SK-N-SH (cell line): ENCODE measurements around the gene GPATCH1. TPM values are rescaled to one million over a fixed set of nuclear protein-coding genes. Genes with fewer than 3 reads are reported as not detected.

Experiments
- CTCF ChIA-PET: fragments of 300-600, 350-600 bp; formaldehyde crosslinking; extraction: SDS; loops from one replicate; lab custom pipeline; 2021; lab: Yijun Ruan, JAX
- POLR2A ChIA-PET: fragments of 350-600 bp; sonication (Branson Sonifier 250); formaldehyde crosslinking; extraction: SDS; loops from one replicate; lab custom pipeline; 2020; ENCODE audit warnings: antibody characterized with exemption, inconsistent platforms; lab: Yijun Ruan, JAX
- DNase-seq: peaks from one replicate; pipeline ENCODE4 v3.0.0; 2012
- H2AFZ ChIP-seq: fragments of 200-600 bp; sonication (generic); 2 replicates; pipeline ENCODE4 v1.8.1; 2016; ENCODE audit warnings: antibody characterized with exemption, mild to moderate bottlenecking, low read depth
- H3F3A ChIP-seq: fragments of 200-600 bp; sonication (generic); replicated peaks from 2 replicates; pipeline ENCODE3; 2016; ENCODE audit warnings: antibody characterized with exemption, mild to moderate bottlenecking; ENCODE audit not compliant: insufficient read depth
- H3K27ac ChIP-seq, 2 experiments: fragments of 200-500 bp in 1 of 2; fragments of 200-600 bp in 1 of 2; sonication (Bioruptor generic) in 1 of 2; sonication (generic), shearing (Covaris generic) in 1 of 2; 2 replicates each; pipeline versions ENCODE4 v1.5.1 to v1.6.1; 2014 to 2016; ENCODE audit warnings: low read depth in 2 of 2, inconsistent platforms in 1 of 2, low read length in 1 of 2, mild to moderate bottlenecking in 1 of 2, mixed read lengths in 1 of 2
- H3K27me3 ChIP-seq: fragments of 200-600 bp; sonication (generic), shearing (Covaris generic); 2 replicates; pipeline ENCODE4 v1.6.1; 2016; ENCODE audit warnings: mixed run types; ENCODE audit not compliant: insufficient read depth
- H3K36me3 ChIP-seq, 2 experiments: fragments of 200-500 bp in 1 of 2; fragments of 200-600 bp in 1 of 2; sonication (Bioruptor generic) in 1 of 2; sonication (generic) in 1 of 2; replicated peaks in 1 of 2; 2 replicates each; pipeline versions ENCODE3 to v1.5.1; 2014 to 2016; ENCODE audit warnings: low read length in 1 of 2, mild to moderate bottlenecking in 1 of 2; ENCODE audit not compliant: insufficient read depth in 2 of 2, control insufficient read depth in 1 of 2
- H3K4me1 ChIP-seq, 2 experiments: fragments of 200-500 bp in 1 of 2; fragments of 200-600 bp in 1 of 2; sonication (Bioruptor generic) in 1 of 2; sonication (generic), shearing (Covaris generic) in 1 of 2; 2 replicates each; pipeline versions ENCODE4 v1.5.1 to v1.6.1; 2014 to 2016; ENCODE audit warnings: low read depth in 1 of 2, low read length in 1 of 2, mixed run types in 1 of 2; ENCODE audit not compliant: insufficient read depth in 2 of 2, control insufficient read depth in 1 of 2
- H3K4me2 ChIP-seq: fragments of 200-600 bp; sonication (generic), shearing (Covaris generic); 2 replicates; pipeline ENCODE4 v1.6.1; 2017; ENCODE audit warnings: mixed run types
- H3K4me3 ChIP-seq, 2 experiments: fragments of 200-500 bp in 1 of 2; fragments of 200-600 bp in 1 of 2; sonication (Bioruptor generic) in 1 of 2; sonication (generic), shearing (Covaris generic) in 1 of 2; 2 replicates each; pipeline versions ENCODE4 v1.5.1 to v1.8.1; 2014 to 2016; ENCODE audit warnings: low read depth in 2 of 2, inconsistent platforms in 1 of 2, low read length in 1 of 2, mild to moderate bottlenecking in 1 of 2, mixed read lengths in 1 of 2, moderate library complexity in 1 of 2
- H3K79me2 ChIP-seq: fragments of 200-600 bp; sonication (generic); 2 replicates; pipeline ENCODE4 v1.8.1; 2017; ENCODE audit warnings: mild to moderate bottlenecking; ENCODE audit not compliant: insufficient read depth
- H3K9ac ChIP-seq: fragments of 200-600 bp; sonication (generic); 2 replicates; pipeline ENCODE4 v1.6.1; 2017; ENCODE audit warnings: mixed run types
- H3K9me2 ChIP-seq: fragments of 200-600 bp; sonication (generic); 2 replicates; pipeline ENCODE4 v1.6.1; 2017; ENCODE audit warnings: mixed run types
- H3K9me3 ChIP-seq: fragments of 200-600 bp; sonication (generic); 2 replicates; pipeline ENCODE4 v1.6.1; 2017; ENCODE audit warnings: mixed run types, mild to moderate bottlenecking, moderate library complexity
- H4K20me1 ChIP-seq: fragments of 200-600 bp; sonication (generic); 2 replicates; pipeline ENCODE4 v1.6.1; 2017; ENCODE audit warnings: mild to moderate bottlenecking, mixed run types; ENCODE audit not compliant: insufficient read depth
- FOXJ3 ChIP-seq: sonication (generic); formaldehyde crosslinking; IDR thresholded peaks from 2 replicates; pipeline ENCODE4 v1.5.1; 2020; ENCODE audit warnings: mild to moderate bottlenecking, missing genetic modification reagents
- FOXM1 ChIP-seq: IDR thresholded peaks from 2 replicates; pipeline ENCODE4 v1.4.0; 2012; ENCODE audit warnings: low read depth, mild to moderate bottlenecking
- MEF2A ChIP-seq: IDR thresholded peaks from 2 replicates; pipeline ENCODE4 v1.4.0; 2012; ENCODE audit warnings: low read depth, borderline replicate concordance
- NRF1 ChIP-seq: IDR thresholded peaks from 2 replicates; pipeline ENCODE4 v1.6.1; 2012; ENCODE audit warnings: low read depth, mild to moderate bottlenecking, low read length
- POLR2AphosphoS5 ChIP-seq: IDR thresholded peaks from 2 replicates; pipeline ENCODE4 v1.6.1; 2012; ENCODE audit warnings: low read depth, low read length
- RFX5 ChIP-seq: IDR thresholded peaks from 2 replicates; pipeline ENCODE4 v1.6.1; 2012; ENCODE audit warnings: mild to moderate bottlenecking, improper control_type of control experiment, low read length
- SIN3A ChIP-seq: IDR thresholded peaks from 2 replicates; pipeline ENCODE4 v1.6.1; 2012; ENCODE audit warnings: low read depth, mild to moderate bottlenecking, low read length, moderate library complexity, borderline replicate concordance
- SMC3 ChIP-seq: IDR thresholded peaks from 2 replicates; pipeline ENCODE4 v1.6.1; 2012; ENCODE audit warnings: low read depth, low read length, improper control_type of control experiment
- TAF1 ChIP-seq: IDR thresholded peaks from 2 replicates; pipeline ENCODE4 v1.6.1; 2012; ENCODE audit warnings: low read depth, mild to moderate bottlenecking, low read length, moderate library complexity, borderline replicate concordance
- TEAD4 ChIP-seq: IDR thresholded peaks from 2 replicates; pipeline ENCODE4 v1.4.0; 2012; ENCODE audit warnings: mild to moderate bottlenecking, borderline replicate concordance; ENCODE audit not compliant: insufficient read depth
- WGBS: methylation state at CpG from one replicate; pipeline ENCODE4 v1.1.6; 2017; ENCODE audit warnings: low lambda C conversion rate; 5-methylcytosine and 5-hydroxymethylcytosine counted together
- polyA plus RNA-seq, 3 experiments: library from polyadenylated mRNA; depleted of rRNA; stranded (reverse); fragments of >200 nt; gene quantifications; 2 replicates each; pipeline ENCODE4 v1.2.3, GENCODE V29; 2012
- TF ChIP-seq, protein P1 (sequence below): IDR thresholded peaks from 2 replicates; pipeline ENCODE4 v1.4.0; 2012; ENCODE audit warnings: low read depth, borderline replicate concordance
- TF ChIP-seq, protein P2 (sequence below): fragments of 150-350 bp; IDR thresholded peaks from 2 replicates; pipeline ENCODE4 v1.6.1; 2016; ENCODE audit warnings: mild to moderate bottlenecking, low read depth, low read length

GPATCH1 gene
- polyA plus RNA-seq, 1 of the 3 experiments (the other 2 are of a cell fraction) = 5.9 TPM

DNA sequence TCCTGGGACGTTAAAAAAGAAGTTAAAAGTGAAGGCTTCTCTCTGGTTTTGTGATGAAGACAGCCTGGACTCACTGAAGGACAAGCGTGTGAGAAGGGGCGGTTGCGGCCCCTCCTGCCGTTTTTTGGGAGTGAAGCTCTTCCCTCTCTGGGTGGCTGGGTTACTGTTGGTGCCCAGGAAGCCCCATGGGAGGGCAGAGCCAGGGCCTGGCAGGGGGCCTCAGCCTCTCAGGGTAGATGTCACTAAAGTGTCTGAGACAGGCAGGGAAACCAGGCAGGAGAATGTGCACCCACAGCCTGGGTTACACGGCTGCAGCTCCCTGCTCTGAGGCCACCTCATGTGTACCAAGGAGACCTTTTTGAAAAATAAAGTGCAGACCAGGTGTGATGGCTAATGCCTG is 49.5 kb downstream of the GPATCH1 start:
- Histone ChIP-seq H3F3A (no peaks in the 10 kb centered on the region), H3K9ac (no peak overlapping the region), H3K4me2 (no peak overlapping the region), H3K9me2 (no peaks in the 10 kb centered on the region), H3K4me3 (no peak overlapping the region), H3K4me1 (peaks cover 0 to 13% of the 10 kb centered on the region in 2 experiments; a peak in 1 of 4 replicates), H3K79me2 (no peaks in the 10 kb centered on the region), H3K27me3 (no peaks in the 10 kb centered on the region), H3K27ac (no peak overlapping the region), H4K20me1 (no peaks in the 10 kb centered on the region), H3K36me3 (peaks cover 2 to 13% of the 10 kb centered on the region in 2 experiments), H2AFZ (no peak overlapping the region), H3K9me3 (no peaks in the 10 kb centered on the region)
- TF ChIP-seq RFX5 = no peak
- no peak for TF ChIP-seq TAF1
- TF ChIP-seq MEF2A = no peak
- TF ChIP-seq, protein P1, sequence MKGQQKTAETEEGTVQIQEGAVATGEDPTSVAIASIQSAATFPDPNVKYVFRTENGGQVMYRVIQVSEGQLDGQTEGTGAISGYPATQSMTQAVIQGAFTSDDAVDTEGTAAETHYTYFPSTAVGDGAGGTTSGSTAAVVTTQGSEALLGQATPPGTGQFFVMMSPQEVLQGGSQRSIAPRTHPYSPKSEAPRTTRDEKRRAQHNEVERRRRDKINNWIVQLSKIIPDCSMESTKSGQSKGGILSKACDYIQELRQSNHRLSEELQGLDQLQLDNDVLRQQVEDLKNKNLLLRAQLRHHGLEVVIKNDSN = no peak
- TF ChIP-seq, protein P2, sequence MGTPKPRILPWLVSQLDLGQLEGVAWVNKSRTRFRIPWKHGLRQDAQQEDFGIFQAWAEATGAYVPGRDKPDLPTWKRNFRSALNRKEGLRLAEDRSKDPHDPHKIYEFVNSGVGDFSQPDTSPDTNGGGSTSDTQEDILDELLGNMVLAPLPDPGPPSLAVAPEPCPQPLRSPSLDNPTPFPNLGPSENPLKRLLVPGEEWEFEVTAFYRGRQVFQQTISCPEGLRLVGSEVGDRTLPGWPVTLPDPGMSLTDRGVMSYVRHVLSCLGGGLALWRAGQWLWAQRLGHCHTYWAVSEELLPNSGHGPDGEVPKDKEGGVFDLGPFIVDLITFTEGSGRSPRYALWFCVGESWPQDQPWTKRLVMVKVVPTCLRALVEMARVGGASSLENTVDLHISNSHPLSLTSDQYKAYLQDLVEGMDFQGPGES = no peak
- TF ChIP-seq FOXM1 = no peak
- no peak for TF ChIP-seq SIN3A
- POLR2A ChIA-PET = no interaction called here
- WGBS = 93% methylated on average over 6 of the region's 6 CpGs
- CTCF ChIA-PET = interaction anchor here (0.6 to 1.8 kb wide), 4 partner anchors 10 to 154 kb away, joined by 3 to 4 read pairs (median 4); no protein-coding TSS in a partner anchor
- DNase-seq = no peak

DNA sequence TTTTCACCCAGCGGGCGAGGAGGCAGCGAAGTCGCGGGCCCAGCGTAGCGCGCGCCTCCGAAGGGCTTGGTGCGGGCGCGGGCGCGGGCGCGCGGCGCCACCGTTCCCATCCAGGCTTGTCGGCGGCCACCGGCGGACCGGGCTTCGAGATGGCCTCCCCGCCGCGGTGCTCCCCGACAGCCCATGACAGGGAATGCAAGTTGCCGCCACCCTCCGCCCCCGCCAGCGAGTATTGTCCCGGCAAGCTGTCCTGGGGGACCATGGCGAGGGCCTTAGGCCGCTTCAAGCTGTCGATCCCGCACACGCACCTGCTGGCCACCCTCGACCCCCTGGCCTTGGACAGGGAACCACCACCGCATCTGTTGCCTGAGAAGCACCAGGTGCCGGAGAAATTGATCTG is 51.0 kb downstream of the GPATCH1 start, which contains the start of gene WDR88:
WDR88 (plus strand) TSS at position 94 of the 400 bp plus-strand sequence; CDS start at position 150, 56 bp downstream.
- no peak for TF ChIP-seq RFX5
- TF ChIP-seq POLR2AphosphoS5 = no peak
- no peak for TF ChIP-seq FOXJ3 (CRISPR knock-in tag)
- TF ChIP-seq, protein P2 = no peak
- no peak for TF ChIP-seq MEF2A
- no peak for TF ChIP-seq NRF1
- TF ChIP-seq SMC3 = no peak
- no peak for TF ChIP-seq SIN3A
- no peak for TF ChIP-seq TEAD4
- no peaks in the 10 kb centered on the region for H3F3A ChIP-seq
- no peaks in the 10 kb centered on the region for H3K9me3 ChIP-seq
- POLR2A ChIA-PET = no interaction called here
- 93% methylated on average over 15 of the region's 43 CpGs for WGBS
- DNase-seq = no peak
- CTCF ChIA-PET = interaction anchor here (1.1 to 5.0 kb wide), 3 partner anchors 52 to 103 kb away, joined by 3 to 23 read pairs (median 4); no protein-coding TSS in a partner anchor
- H2AFZ ChIP-seq = no peak within 1 kb of the TSS
- no peaks in the 10 kb centered on the region for H3K79me2 ChIP-seq
- H3K36me3 ChIP-seq = peaks cover 0 to 7% of the 10 kb centered on the region in 2 experiments
- no peaks in the 10 kb centered on the region for H3K27me3 ChIP-seq
- no peaks in the 10 kb centered on the region for H4K20me1 ChIP-seq
- H3K4me1 ChIP-seq = peaks cover 0 to 10% of the 10 kb centered on the region in 2 experiments; a peak in 1 of 4 replicates
- no peak within 1 kb of the TSS for H3K4me3 ChIP-seq
- H3K27ac ChIP-seq = no peak within 1 kb of the TSS; a peak in 1 of 4 replicates
- H3K9ac ChIP-seq = no peak within 1 kb of the TSS
- no peak within 1 kb of the TSS for H3K4me2 ChIP-seq
- no peaks in the 10 kb centered on the region for H3K9me2 ChIP-seq
